Activated naive CD4-positive, alpha-beta T cell treated with anti-CD3 and anti-CD28 coated beads, Interleukin-2, amount 10 ng/mL, durations not matched to agents 7 days and 5 days (primary cell): ENCODE data around the gene CRTC3.
"Not testable (repeated sequence)": the region's sequence is repeated elsewhere in the genome, so short reads cannot be mapped to it uniquely, and the experiment has no call there.

Source experiments
- CTCF ChIA-PET: fragments of 350-600 bp; sonication (Branson Sonifier 250); formaldehyde crosslinking; loops from one replicate; lab custom pipeline; 2021; ENCODE audit warnings: antibody characterized with exemption; lab: Charles Lee
- DNase-seq: peaks from one replicate; pipeline ENCODE4 v3.0.0-alpha.2; 2020
- H3K27ac Mint-ChIP-seq: one replicate; pipeline ENCODE4 v1.8.0; 2021; ENCODE audit warnings: mild to moderate bottlenecking, moderate library complexity, mixed read lengths
- H3K27me3 Mint-ChIP-seq: one replicate; pipeline ENCODE4 v1.8.0; 2021; ENCODE audit warnings: mild to moderate bottlenecking, mixed read lengths
- H3K36me3 Mint-ChIP-seq: one replicate; pipeline ENCODE4 v1.8.0; 2021; ENCODE audit warnings: mixed read lengths
- H3K4me1 Mint-ChIP-seq: one replicate; pipeline ENCODE4 v1.8.0; 2021; ENCODE audit warnings: mixed read lengths
- H3K4me3 Mint-ChIP-seq: one replicate; pipeline ENCODE4 v1.8.0; 2021; ENCODE audit warnings: mild to moderate bottlenecking, moderate library complexity, mixed read lengths
- H3K9me3 Mint-ChIP-seq: one replicate; pipeline ENCODE4 v1.8.0; 2021; ENCODE audit warnings: mixed read lengths

The CRTC3 gene

GRCh38 chr15:90648137-90649070 is 118.7 kb downstream of the CRTC3 start:
- Mint-ChIP-seq H3K27me3 (peaks cover 9% of the 10 kb centered on the region), H3K36me3 (peaks cover 11% of the 10 kb centered on the region), H3K4me1 (peaks cover 51% of the 10 kb centered on the region), H3K4me3 (peak overlapping the region; percentile 29), H3K27ac (peak overlapping the region; percentile 97), H3K9me3 (no peaks in the 10 kb centered on the region)
- DNase-seq: peak; percentile 83
- CTCF ChIA-PET: interaction anchor here (0.7 to 5.4 kb wide), 36 partner anchors 9 to 355 kb away, joined by 3 to 78 read pairs (median 4); partner anchors contain the start of genes BLM, FES, HDDC3 and UNC45A

DNA sequence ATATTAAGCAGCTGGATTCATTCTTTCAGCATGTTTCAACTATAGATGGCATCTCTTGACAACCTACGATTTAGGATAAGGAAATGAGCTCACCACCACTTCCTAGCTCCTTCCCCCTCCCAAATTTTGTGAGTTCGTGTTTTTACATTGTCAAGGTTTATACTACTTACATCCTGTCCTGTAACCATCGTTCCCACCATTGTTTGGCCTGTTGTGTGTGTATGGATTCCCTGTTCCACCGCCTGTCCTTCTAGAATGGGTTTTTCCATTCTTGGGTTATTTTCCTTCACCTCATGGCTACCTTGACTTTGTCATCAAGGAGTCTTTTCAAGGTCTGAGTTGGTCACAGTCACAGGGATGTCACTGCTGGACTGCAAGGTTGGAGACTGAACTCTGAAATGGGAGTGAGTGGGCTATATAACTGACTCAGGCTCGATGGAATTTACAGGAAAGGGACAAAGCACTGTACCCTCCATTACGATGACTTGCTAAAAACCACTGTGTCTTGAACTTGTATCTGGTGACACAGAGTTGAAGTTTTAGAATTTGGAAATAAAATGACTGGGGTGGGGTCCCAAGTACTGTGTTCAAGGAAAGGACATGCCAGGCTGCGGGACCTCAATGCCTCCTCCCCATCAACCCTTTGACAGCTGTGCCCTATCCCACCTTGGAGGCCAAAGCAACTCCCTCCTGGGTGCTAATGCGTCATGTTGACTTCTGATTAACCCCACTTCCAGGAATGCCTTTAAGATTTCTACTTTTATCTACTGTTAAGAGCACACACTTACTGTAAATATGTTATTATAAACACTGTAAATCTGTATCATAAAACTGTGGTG is 120.6 kb downstream of the CRTC3 start:
- Mint-ChIP-seq H3K36me3 (peaks cover 4% of the 10 kb centered on the region), H3K9me3 (no peaks in the 10 kb centered on the region), H3K27ac (peak overlapping the region; percentile 97), H3K4me1 (peaks cover 62% of the 10 kb centered on the region), H3K4me3 (no peak overlapping the region), H3K27me3 (peaks cover 25% of the 10 kb centered on the region)
- CTCF ChIA-PET: interaction anchor here (0.7 to 5.4 kb wide), 18 partner anchors 10 to 332 kb away, joined by 3 to 78 read pairs (median 4); partner anchors contain the start of genes BLM, FES, HDDC3 and UNC45A
- peak; percentile 42 for DNase-seq

DNA sequence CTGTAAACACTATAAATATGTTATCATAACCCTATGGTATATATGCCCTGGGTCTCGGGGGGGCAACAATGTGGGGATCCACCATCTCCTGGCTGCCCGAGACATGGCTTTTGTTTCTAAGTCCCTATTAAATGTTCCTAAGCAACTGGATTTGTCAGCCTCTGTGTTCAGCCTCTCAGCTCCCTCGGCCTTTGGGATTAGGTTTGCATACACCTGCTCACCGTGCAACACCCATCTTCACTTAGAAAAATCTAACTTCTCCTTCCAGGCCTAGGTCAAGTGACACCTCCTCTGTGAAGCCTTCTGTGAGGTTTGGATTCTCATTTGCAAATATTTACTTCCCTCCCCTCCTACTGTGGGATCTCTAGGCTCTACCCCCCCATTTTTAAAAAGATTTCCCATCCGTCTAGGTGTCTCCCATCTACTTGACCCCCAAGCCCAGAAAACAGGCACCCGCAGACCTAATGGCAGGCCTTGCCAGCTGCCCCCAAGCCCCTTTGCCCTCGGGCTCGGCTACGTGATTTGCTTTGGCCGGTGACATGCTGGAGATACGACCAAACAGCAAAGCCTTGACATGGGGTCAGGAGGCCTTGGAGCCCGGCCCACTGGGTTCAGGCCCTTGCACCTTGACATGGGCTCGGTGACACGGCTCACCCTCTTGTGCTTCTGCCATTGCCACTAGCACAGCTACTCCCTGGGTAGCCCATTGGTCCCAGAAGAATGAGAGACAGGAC is 121.4 kb downstream of the CRTC3 start:
- peaks cover 68% of the 10 kb centered on the region for H3K4me1 Mint-ChIP-seq
- H3K36me3 Mint-ChIP-seq: peaks cover 3% of the 10 kb centered on the region

GRCh38 chr15:90654233-90655136 is 124.8 kb downstream of the CRTC3 start:
- H3K36me3 Mint-ChIP-seq: peaks cover 6% of the 10 kb centered on the region
- DNase-seq: peak; percentile 56
- no peak overlapping the region for H3K4me3 Mint-ChIP-seq
- peaks cover 78% of the 10 kb centered on the region for H3K4me1 Mint-ChIP-seq
- H3K9me3 Mint-ChIP-seq: no peaks in the 10 kb centered on the region
- H3K27ac Mint-ChIP-seq: peak overlapping the region; percentile 45
- peaks cover 52% of the 10 kb centered on the region for H3K27me3 Mint-ChIP-seq
- CTCF ChIA-PET: interaction anchor here (1.0 to 1.3 kb wide), 2 partner anchors 9 to 43 kb away, joined by 3 read pairs; no protein-coding TSS in a partner anchor

More for the DNA sequence above, 121.4 kb downstream of the CRTC3 start:
- CTCF ChIA-PET: interaction anchor here (1.5 to 5.4 kb wide), 2 partner anchors 42 to 66 kb away, joined by 7 to 72 read pairs; partner anchors contain the start of gene BLM
- no peak overlapping the region for H3K4me3 Mint-ChIP-seq
- no peaks in the 10 kb centered on the region for H3K9me3 Mint-ChIP-seq
- no peak for DNase-seq
- peaks cover 32% of the 10 kb centered on the region for H3K27me3 Mint-ChIP-seq
- H3K27ac Mint-ChIP-seq: peak overlapping the region; percentile 97

DNA sequence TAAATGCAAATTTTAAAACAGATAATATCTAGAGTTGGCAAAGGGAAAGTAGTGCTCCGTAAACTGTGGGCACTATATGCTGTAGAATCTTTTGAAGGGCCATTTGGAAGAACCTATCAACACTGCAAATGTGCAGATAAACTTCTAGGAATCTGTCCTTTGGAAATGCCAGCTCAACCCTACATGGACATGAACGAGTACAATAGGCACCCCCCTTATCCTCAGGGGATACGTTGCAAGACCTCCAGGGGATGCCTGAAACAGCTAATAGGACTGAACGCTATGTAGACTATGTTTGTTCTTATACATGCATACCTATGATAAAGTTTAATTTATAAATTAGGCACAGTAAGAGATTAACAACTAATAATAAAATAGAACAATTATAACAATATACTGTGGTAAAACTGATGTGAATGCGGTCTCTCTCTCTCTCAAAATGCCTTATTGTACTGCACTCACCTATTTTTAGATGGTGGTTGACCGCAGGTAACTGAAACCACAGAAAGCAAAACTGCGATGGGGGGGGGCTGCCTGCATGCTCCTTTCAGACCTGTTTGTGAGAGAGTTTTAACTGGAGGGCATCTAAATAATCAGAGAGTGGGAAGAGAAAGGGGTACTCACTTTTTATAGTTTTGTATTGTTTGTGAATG is 127.9 kb downstream of the CRTC3 start:
- DNase-seq: peak; percentile 90
- H3K27ac Mint-ChIP-seq: peak overlapping the region; percentile 77
- H3K27me3 Mint-ChIP-seq: peaks cover 48% of the 10 kb centered on the region
- H3K4me3 Mint-ChIP-seq: peak overlapping the region; percentile 60
- peaks cover 17% of the 10 kb centered on the region for H3K36me3 Mint-ChIP-seq
- not testable (repeated sequence) for H3K9me3 Mint-ChIP-seq
- CTCF ChIA-PET: interaction anchor here (1.1 to 1.5 kb wide), 2 partner anchors 10 to 218 kb away, joined by 3 to 4 read pairs; no protein-coding TSS in a partner anchor
- peaks cover 84% of the 10 kb centered on the region for H3K4me1 Mint-ChIP-seq

- H3K27me3 Mint-ChIP-seq: peaks cover 50% of the 10 kb centered on the region
- peaks cover 8% of the 10 kb centered on the region for H3K9me3 Mint-ChIP-seq
- no peak for DNase-seq
- CTCF ChIA-PET: interaction anchor here (1.9 to 2.2 kb wide), 2 partner anchors 10 to 12 kb away, joined by 6 to 7 read pairs; no protein-coding TSS in a partner anchor
- H3K4me1 Mint-ChIP-seq: peaks cover 93% of the 10 kb centered on the region
- peaks cover 31% of the 10 kb centered on the region for H3K36me3 Mint-ChIP-seq
- H3K27ac Mint-ChIP-seq: peak overlapping the region; percentile 90
- H3K4me3 Mint-ChIP-seq: peak overlapping the region; percentile 16
Measured at GRCh38 chr15:90659481-90659880, 129.8 kb downstream of the CRTC3 start.

GRCh38 chr15:90660195-90660998 is 130.7 kb downstream of the CRTC3 start:
- H3K4me1 Mint-ChIP-seq: peaks cover 90% of the 10 kb centered on the region
- peaks cover 48% of the 10 kb centered on the region for H3K27me3 Mint-ChIP-seq
- DNase-seq: peak; percentile 83
- peak overlapping the region; percentile 73 for H3K4me3 Mint-ChIP-seq
- CTCF ChIA-PET: interaction anchor here (0.7 to 2.2 kb wide), 3 partner anchors 10 to 25 kb away, joined by 3 to 7 read pairs (median 6); no protein-coding TSS in a partner anchor
- H3K9me3 Mint-ChIP-seq: peaks cover 8% of the 10 kb centered on the region
- peak overlapping the region; percentile 90 for H3K27ac Mint-ChIP-seq
- peaks cover 35% of the 10 kb centered on the region for H3K36me3 Mint-ChIP-seq

DNA sequence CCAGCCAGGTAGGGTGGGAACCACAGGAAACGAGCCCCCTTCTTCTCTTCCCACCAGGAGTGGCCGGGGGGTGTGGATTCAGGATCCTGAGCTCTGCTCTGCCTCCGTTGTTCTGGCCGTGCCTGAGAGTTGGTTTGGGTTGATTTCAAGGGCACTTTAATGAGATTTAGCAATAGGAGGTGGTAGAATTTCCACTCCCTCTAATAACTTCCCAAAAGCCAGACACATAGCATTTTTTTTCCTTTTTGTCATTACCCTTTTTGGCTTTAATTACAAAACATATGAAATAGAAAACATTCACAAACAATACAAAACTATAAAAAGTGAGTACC is 131.2 kb downstream of the CRTC3 start:
- CTCF ChIA-PET: interaction anchor here (1.9 to 2.2 kb wide), 2 partner anchors 11 to 13 kb away, joined by 6 to 7 read pairs; no protein-coding TSS in a partner anchor
- H3K36me3 Mint-ChIP-seq: peaks cover 37% of the 10 kb centered on the region
- peak overlapping the region; percentile 73 for H3K4me3 Mint-ChIP-seq
- H3K27me3 Mint-ChIP-seq: peaks cover 49% of the 10 kb centered on the region
- not testable (repeated sequence) for H3K9me3 Mint-ChIP-seq, DNase-seq
- peaks cover 90% of the 10 kb centered on the region for H3K4me1 Mint-ChIP-seq
- peak overlapping the region; percentile 90 for H3K27ac Mint-ChIP-seq

DNA sequence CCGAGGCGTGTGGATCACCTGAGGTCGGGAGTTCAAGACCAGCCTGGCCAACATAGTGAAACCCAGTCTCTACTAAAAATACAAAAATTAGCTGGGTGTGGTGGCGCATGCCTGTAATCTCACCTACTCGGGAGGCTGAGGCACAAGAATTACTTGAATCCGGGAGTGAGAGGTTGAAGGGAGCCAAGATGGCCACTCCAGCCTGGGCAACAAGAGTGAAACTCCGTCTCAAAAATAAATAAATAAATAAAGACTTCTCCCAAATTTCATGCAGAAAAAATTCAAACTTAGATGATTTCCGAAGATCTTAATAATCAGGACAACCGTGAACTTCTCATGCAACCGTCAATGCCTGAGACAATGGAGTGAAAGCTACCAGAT is 134.3 kb downstream of the CRTC3 start:
- H3K9me3 Mint-ChIP-seq, DNase-seq: not testable (repeated sequence)
- CTCF ChIA-PET: interaction anchor here (0.7 to 1.3 kb wide), 3 partner anchors 10 to 850 kb away, joined by 3 to 5 read pairs (median 3); no protein-coding TSS in a partner anchor
- peak overlapping the region; percentile 82 for H3K4me3 Mint-ChIP-seq
- H3K27me3 Mint-ChIP-seq: peaks cover 55% of the 10 kb centered on the region
- H3K27ac Mint-ChIP-seq: peak overlapping the region; percentile 96
- peaks cover 39% of the 10 kb centered on the region for H3K36me3 Mint-ChIP-seq
- H3K4me1 Mint-ChIP-seq: peaks cover 88% of the 10 kb centered on the region

DNA sequence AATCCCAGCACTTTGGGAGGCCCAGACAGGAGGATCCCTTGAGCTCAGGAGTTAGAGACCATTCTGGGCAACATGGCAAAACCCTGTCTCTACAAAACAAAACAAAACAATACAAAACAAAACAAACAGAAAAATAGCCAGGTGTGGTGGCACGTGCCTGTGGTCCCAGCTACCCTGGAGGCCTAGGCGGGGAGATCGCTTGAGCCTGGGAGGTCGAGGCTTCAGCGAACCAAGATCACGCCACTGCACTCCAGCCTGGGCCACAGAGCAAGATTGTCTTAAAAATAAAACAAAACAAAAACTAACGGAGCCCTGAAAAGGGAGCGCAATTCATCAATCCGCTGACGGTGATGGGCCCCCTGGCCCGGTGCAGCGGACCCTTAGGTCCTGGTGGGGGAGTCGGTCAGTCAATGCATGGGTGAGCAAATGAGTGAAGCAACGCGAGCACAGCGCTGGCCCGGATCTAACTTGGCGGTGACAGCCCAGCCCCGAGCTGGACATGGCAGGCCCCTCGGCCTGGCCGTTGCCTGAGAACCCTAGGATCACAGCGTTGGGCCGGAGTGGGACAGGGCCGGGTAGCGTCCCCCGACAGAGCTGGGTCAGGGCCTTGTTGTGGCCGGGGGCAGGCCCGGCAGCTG is 135.0 kb downstream of the CRTC3 start:
- H3K4me1 Mint-ChIP-seq: peaks cover 86% of the 10 kb centered on the region
- H3K27me3 Mint-ChIP-seq: peaks cover 61% of the 10 kb centered on the region
- CTCF ChIA-PET: interaction anchor here (0.6 to 1.5 kb wide), 3 partner anchors 15 to 221 kb away, joined by 3 to 5 read pairs (median 3); no protein-coding TSS in a partner anchor
- H3K9me3 Mint-ChIP-seq: peaks cover 8% of the 10 kb centered on the region
- peak overlapping the region; percentile 96 for H3K27ac Mint-ChIP-seq
- H3K36me3 Mint-ChIP-seq: peaks cover 38% of the 10 kb centered on the region
- peak; percentile 36 for DNase-seq
- H3K4me3 Mint-ChIP-seq: peak overlapping the region; percentile 82
